Measurements from ENCODE around the gene GLS2.

GLS2 gene

GRCh38 chr12:56431288-56431687 lies 56.7 kb downstream of the GLS2 start:
- no peak for DNase-seq (ENCODE audit: insufficient read length, low spot score)
- no peak for TF ChIP-seq CTCF (IDR thresholded peaks at IDR 0.05; ENCODE audit: insufficient read depth, missing control alignments)
- FAIRE-seq, result no peak

GRCh38 chr12:56425940-56426438 lies 62.0 kb downstream of the GLS2 start:
- DNase-seq (ENCODE audit: insufficient read length, low spot score), result no peak
- no peak for TF ChIP-seq CTCF (IDR thresholded peaks at IDR 0.05; ENCODE audit: insufficient read depth, missing control alignments)
- FAIRE-seq, result no peak

- FAIRE-seq (no peak), DNase-seq (ENCODE audit: insufficient read length, low spot score) (no peak)
- TF ChIP-seq CTCF (IDR thresholded peaks at IDR 0.05; ENCODE audit: insufficient read depth, missing control alignments), result no peak
These were observed 62.8 kb downstream of the GLS2 start for GRCh38 chr12:56425193-56425592.
